ENCODE data around the gene KLHL11. TPM values are rescaled to one million over a fixed set of nuclear protein-coding genes. Genes with fewer than 3 reads are reported as not detected.
"Not testable (repeated sequence)": the region's sequence is repeated elsewhere in the genome, so short reads cannot be mapped to it uniquely, and the experiment has no call there.

The KLHL11 gene
- total RNA-seq, 1 donor from 2014 or later = 15.2 TPM

DNA sequence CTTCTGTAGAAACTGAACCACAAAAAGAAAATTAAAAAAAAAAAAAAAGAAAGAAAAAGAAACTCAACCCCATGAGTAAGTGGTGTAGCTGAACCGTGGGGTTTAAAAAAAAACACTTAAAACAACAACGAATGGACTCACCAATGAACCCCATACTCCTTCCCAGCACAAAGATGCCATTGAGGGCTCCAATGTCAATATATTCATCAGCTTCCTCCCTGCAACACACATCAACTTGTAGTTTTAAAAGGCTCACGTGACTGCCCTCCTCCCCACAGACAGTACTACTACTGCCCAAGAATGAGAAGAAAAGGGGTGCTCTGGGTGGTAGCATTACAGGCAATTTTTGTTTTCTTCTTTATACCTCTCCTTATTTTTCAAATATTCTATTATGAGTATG, 3.3 kb upstream of the KLHL11 start:
- Histone ChIP-seq H3K27me3 (no peaks in the 10 kb centered on the region), H3K36me3 (peaks cover 0 to 48% of the 10 kb centered on the region in 2 donors), H3K9me3 (no peaks in the 10 kb centered on the region), H3K27ac (no peak overlapping the region), H3K4me1 (peaks cover 8% of the 10 kb centered on the region), H3K4me3 (no peak overlapping the region)
- intact Hi-C loops (cut with DNase I) = no loop called here
- DNase-seq (ENCODE audit: extremely low spot score in 2 of 2) = no peak
- TF ChIP-seq, protein P1, sequence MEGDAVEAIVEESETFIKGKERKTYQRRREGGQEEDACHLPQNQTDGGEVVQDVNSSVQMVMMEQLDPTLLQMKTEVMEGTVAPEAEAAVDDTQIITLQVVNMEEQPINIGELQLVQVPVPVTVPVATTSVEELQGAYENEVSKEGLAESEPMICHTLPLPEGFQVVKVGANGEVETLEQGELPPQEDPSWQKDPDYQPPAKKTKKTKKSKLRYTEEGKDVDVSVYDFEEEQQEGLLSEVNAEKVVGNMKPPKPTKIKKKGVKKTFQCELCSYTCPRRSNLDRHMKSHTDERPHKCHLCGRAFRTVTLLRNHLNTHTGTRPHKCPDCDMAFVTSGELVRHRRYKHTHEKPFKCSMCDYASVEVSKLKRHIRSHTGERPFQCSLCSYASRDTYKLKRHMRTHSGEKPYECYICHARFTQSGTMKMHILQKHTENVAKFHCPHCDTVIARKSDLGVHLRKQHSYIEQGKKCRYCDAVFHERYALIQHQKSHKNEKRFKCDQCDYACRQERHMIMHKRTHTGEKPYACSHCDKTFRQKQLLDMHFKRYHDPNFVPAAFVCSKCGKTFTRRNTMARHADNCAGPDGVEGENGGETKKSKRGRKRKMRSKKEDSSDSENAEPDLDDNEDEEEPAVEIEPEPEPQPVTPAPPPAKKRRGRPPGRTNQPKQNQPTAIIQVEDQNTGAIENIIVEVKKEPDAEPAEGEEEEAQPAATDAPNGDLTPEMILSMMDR (IDR thresholded peaks at IDR 0.05) = no peak
- no peak for TF ChIP-seq POLR2AphosphoS5 (IDR thresholded peaks at IDR 0.05; ENCODE audit: insufficient read depth in 1 of 2, low read depth in 1 of 2)
- TF ChIP-seq POLR2A (IDR thresholded peaks at IDR 0.05) = no peak

DNA sequence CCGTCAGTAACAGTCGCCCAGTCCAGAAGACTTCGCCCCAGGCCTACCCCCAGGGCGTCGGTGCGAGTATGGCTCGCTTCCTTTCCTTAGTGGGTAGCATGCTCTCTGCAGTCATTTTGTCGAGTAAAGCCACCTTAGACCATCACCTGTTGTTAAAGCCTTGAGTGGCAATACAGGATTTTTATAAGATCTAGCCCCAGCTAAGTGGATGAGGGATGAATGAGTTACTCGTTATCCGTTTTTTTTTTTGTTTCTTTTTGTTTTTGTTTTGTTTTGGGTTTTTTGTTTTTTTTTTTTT, 322 bp upstream of the KLHL11 start:
- TF ChIP-seq POLR2A (IDR thresholded peaks at IDR 0.05) = no peak
- TF ChIP-seq, protein P1 (IDR thresholded peaks at IDR 0.05) = peak in 1 of 3 experiments; percentile 25
- H3K9me3 ChIP-seq = no peaks in the 10 kb centered on the region
- H3K4me3 ChIP-seq = peak overlapping the region; percentile 77 to 95
- H3K27me3 ChIP-seq = no peaks in the 10 kb centered on the region
- intact Hi-C loops (cut with DNase I) = no loop called here
- no peak for DNase-seq (ENCODE audit: extremely low spot score in 2 of 2)
- H3K27ac ChIP-seq = peak overlapping the region; percentile 85
- H3K4me1 ChIP-seq = peaks cover 29% of the 10 kb centered on the region
- H3K36me3 ChIP-seq = peaks cover 0 to 27% of the 10 kb centered on the region in 2 donors

DNA sequence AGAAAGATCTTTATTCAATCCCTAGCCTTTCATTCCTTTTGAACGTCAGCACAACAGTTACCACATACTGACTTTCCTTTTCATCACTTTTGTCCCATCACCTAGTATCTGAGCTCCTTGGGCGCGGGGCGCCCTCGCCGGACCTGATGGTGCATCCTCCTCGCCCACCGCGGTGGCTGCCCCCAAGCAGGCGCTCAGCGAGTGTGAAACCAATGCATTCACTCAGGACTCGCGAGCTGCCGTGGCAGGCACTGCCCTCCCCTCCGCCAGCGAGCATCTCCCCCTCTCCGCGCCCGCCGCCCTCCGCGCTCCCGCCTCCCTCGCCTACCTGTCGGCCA, 756 bp downstream of the KLHL11 start:
- peak overlapping the region; percentile 85 for H3K27ac ChIP-seq

DNA sequence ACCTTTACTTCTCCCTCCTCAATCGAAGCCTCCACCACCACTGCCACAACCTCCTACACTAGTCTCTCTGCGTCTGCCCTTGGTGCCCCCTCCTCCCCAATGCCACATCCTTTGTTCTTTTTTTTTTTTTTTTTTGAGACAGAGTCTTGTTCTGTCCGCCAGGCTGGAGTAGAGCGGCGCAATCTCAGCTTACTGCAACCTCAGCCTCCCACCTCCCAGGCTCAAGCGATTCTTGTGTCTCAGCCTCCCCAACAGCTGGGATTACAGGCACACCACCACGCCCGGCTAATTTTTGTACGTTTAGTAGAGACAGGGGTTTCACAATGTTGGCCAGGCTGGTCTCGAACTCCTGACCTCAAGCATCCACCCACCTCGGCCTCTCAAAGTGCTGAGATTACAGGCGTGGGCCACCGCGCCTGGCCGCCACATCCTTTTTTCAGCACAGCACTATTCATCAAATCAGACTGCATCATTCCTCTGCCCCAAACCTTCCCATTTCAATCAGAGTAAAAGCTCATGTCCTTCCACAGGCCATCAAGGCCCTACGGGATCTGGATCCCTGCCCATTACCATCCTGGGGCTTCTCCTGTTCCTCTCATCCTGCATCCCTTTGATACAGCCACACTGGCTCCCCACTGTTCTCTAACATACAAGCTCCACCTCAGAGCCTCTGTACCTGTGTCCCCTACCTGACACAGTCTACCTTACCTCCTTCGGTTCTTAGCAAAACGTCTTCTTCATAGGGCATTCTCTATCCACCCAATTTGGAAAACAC, 2.0 kb downstream of the KLHL11 start:
- peak overlapping the region; percentile 77 to 95 for H3K4me3 ChIP-seq
- no peak for DNase-seq (ENCODE audit: extremely low spot score in 2 of 2)
- no peaks in the 10 kb centered on the region for H3K9me3 ChIP-seq
- H3K27ac ChIP-seq = no peak overlapping the region
- peaks cover 39% of the 10 kb centered on the region for H3K4me1 ChIP-seq
- no peak for TF ChIP-seq POLR2AphosphoS5 (IDR thresholded peaks at IDR 0.05; ENCODE audit: insufficient read depth in 1 of 2, low read depth in 1 of 2)
- no peak for TF ChIP-seq POLR2A (IDR thresholded peaks at IDR 0.05)
- TF ChIP-seq, protein P1 (IDR thresholded peaks at IDR 0.05) = no peak
- intact Hi-C loops (cut with DNase I) = no loop called here
- H3K36me3 ChIP-seq = peaks cover 0 to 15% of the 10 kb centered on the region in 2 donors
- no peaks in the 10 kb centered on the region for H3K27me3 ChIP-seq

More for the DNA sequence above, 756 bp downstream of the KLHL11 start:
- DNase-seq (ENCODE audit: extremely low spot score in 2 of 2) = no peak
- TF ChIP-seq, protein P1 (IDR thresholded peaks at IDR 0.05) = no peak
- TF ChIP-seq POLR2A (IDR thresholded peaks at IDR 0.05) = no peak
- no peak for TF ChIP-seq POLR2AphosphoS5 (IDR thresholded peaks at IDR 0.05; ENCODE audit: insufficient read depth in 1 of 2, low read depth in 1 of 2)
- Histone ChIP-seq H3K4me1 (peaks cover 39% of the 10 kb centered on the region), H3K4me3 (peak overlapping the region; percentile 77 to 95), H3K9me3 (no peaks in the 10 kb centered on the region), H3K27me3 (no peaks in the 10 kb centered on the region), H3K36me3 (peaks cover 0 to 25% of the 10 kb centered on the region in 2 donors)
- intact Hi-C loops (cut with DNase I) = no loop called here

DNA sequence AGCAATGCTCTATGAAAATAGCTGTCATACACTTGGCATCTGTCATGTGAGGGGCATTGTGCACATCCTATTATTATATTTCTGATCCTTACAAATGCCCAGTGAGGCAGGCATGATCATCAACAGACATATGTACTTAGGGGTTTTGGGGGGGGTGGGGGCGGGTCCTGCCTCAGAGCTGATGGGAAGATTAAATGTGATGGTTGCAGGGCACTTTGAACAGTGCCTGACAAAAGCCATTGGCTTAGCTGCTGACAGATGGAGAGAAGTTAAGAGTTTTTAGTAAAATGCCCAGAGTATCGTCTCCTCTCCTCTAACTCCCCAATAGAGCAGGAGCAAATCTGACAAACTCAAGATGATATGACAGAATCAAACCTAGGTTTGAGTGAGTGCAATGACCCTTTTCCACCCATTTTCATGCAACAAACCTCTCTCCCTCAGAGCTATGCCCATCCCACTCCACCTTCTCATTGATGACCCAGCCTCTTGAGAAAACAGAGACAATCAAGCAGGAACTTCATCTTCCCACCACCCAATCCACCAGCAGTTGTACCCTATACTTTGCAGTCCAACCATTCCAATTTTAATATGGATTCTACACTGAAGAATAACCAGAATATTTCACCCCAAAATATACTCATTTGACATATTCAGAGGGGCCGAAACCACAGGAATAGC, 4.8 kb downstream of the KLHL11 start:
- H3K27ac ChIP-seq = no peak overlapping the region
- H3K4me1 ChIP-seq = peaks cover 39% of the 10 kb centered on the region
- no peak overlapping the region for H3K4me3 ChIP-seq
- H3K27me3 ChIP-seq = no peaks in the 10 kb centered on the region
- no peaks in the 10 kb centered on the region for H3K36me3 ChIP-seq
- DNase-seq (ENCODE audit: extremely low spot score in 2 of 2) = no peak
- TF ChIP-seq POLR2A (IDR thresholded peaks at IDR 0.05) = no peak
- TF ChIP-seq, protein P1 (IDR thresholded peaks at IDR 0.05) = no peak
- TF ChIP-seq POLR2AphosphoS5 (IDR thresholded peaks at IDR 0.05; ENCODE audit: insufficient read depth in 1 of 2, low read depth in 1 of 2) = no peak
- intact Hi-C loops (cut with DNase I) = no loop called here
- no peaks in the 10 kb centered on the region for H3K9me3 ChIP-seq

DNA sequence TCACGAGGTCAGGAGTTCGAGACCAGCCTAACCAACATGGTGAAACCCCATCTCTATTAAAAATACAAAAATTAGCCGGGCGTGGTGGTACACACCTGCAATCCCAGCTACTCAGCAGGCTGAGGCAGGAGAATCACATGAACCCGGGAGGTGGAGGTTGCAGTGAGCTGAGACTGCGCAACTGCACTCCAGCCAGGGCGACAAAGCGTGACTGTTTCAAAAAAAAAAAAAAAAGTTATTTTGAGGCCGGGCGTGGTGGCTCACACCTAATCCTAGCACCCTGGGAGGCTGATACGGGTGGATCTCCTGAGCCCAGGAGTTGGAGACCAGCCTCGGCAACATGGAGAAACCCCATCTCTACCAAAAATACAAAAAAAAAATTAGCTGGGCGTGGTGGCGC, 13.8 kb downstream of the KLHL11 start:
- H3K27me3 ChIP-seq; intact Hi-C loops (cut with DNase I); H3K27ac ChIP-seq; H3K9me3 ChIP-seq; DNase-seq (ENCODE audit: extremely low spot score in 2 of 2); H3K4me3 ChIP-seq: not testable (repeated sequence)
- Histone ChIP-seq H3K4me1 (peaks cover 22% of the 10 kb centered on the region), H3K36me3 (peaks cover 0 to 23% of the 10 kb centered on the region in 2 donors)
